Ovary (tissue), 3 donors: ENCODE data around the gene HNRNPC.

ENCODE experiments used
- CTCF ChIP-seq, 3 donors: fragments of 450-650 bp in 2 of 3; fragments of 200-600 bp in 1 of 3; IDR thresholded peaks; one replicate each; pipeline versions ENCODE4 v1.5.1 to v1.8.0; 2016 to 2022; ENCODE audit warnings: antibody characterized with exemption in 3 of 3, mild to moderate bottlenecking in 1 of 3
- POLR2A ChIP-seq: fragments of 450-650 bp; IDR thresholded peaks from one replicate; pipeline ENCODE4 v1.6.1; 2017; ENCODE audit warnings: antibody characterized with exemption, mild to moderate bottlenecking, moderate library complexity
- donor health status: DM: no; HTN: no; CAD: no.

- TF ChIP-seq CTCF (IDR thresholded peaks at IDR 0.05): no peak
- TF ChIP-seq POLR2A: no peak
These were observed 67.3 kb downstream of the HNRNPC start for GRCh38 chr14:21201732-21202462.
